Neural cell (in vitro differentiated cells): ENCODE data around the gene PRXL2A. TPM values are rescaled to one million over a fixed set of nuclear protein-coding genes. Genes with fewer than 3 reads are reported as not detected.

Experiments
- H2AFZ ChIP-seq: fragments of 200-600, 300-800 bp; sonication (generic), shearing (Covaris generic); 2 replicates; pipeline ENCODE4 v1.6.0; 2014; ENCODE audit warnings: low read depth, mild to moderate bottlenecking, antibody characterized with exemption, low read length, moderate library complexity
- H3F3A ChIP-seq: fragments of 200-600 bp; shearing (Covaris generic); 2 replicates; pipeline ENCODE4 v1.6.1; 2016; ENCODE audit warnings: mild to moderate bottlenecking, moderate library complexity, mixed read lengths, antibody characterized with exemption, low read length; ENCODE audit not compliant: insufficient read depth, poor library complexity, severe bottlenecking
- H3K27ac ChIP-seq: fragments of 200-600, 300-800 bp; sonication (generic), shearing (Covaris generic); 2 replicates; pipeline ENCODE4 v1.5.1; 2014; ENCODE audit warnings: mild to moderate bottlenecking, low read length, moderate library complexity
- H3K27me3 ChIP-seq: fragments of 300-800, 200-600 bp; sonication (generic), shearing (Covaris generic); 2 replicates; pipeline ENCODE4 v1.6.0; 2014; ENCODE audit warnings: mild to moderate bottlenecking, low read depth, low read length, moderate library complexity; ENCODE audit not compliant: insufficient read depth
- H3K36me3 ChIP-seq: fragments of 300-800, 200-600 bp; sonication (generic), shearing (Covaris generic); 2 replicates; pipeline ENCODE4 v1.5.1; 2014; ENCODE audit warnings: mild to moderate bottlenecking, antibody characterized with exemption, low read length, moderate library complexity; ENCODE audit not compliant: insufficient read depth
- H3K4me2 ChIP-seq: fragments of 300-800, 200-600 bp; sonication (generic), shearing (Covaris generic); 2 replicates; pipeline ENCODE4 v1.6.0; 2014; ENCODE audit warnings: mild to moderate bottlenecking, low read length
- H3K4me3 ChIP-seq: fragments of 300-800, 200-600 bp; sonication (generic), shearing (Covaris generic); 2 replicates; pipeline ENCODE4 v1.5.1; 2014; ENCODE audit warnings: mild to moderate bottlenecking, low read length, moderate library complexity
- H3K79me2 ChIP-seq: fragments of 200-600 bp; shearing (Covaris generic); replicated peaks from 2 replicates; pipeline ENCODE4 v1.6.0; 2014; ENCODE audit warnings: mild to moderate bottlenecking, low read length, moderate library complexity; ENCODE audit not compliant: insufficient read depth
- H3K9ac ChIP-seq: fragments of 300-800, 200-600 bp; sonication (generic), shearing (Covaris generic); 2 replicates; pipeline ENCODE4 v1.6.1; 2016; ENCODE audit warnings: mild to moderate bottlenecking, low read length, mixed read lengths
- H3K9me2 ChIP-seq: fragments of 200-600 bp; shearing (Covaris generic); 2 replicates; pipeline ENCODE4 v1.6.1; 2016; ENCODE audit warnings: mild to moderate bottlenecking, low read length, mixed read lengths; ENCODE audit not compliant: insufficient read depth
- H3K9me3 ChIP-seq: fragments of 200-600, 300-800 bp; sonication (generic), shearing (Covaris generic); 2 replicates; pipeline ENCODE4 v1.6.1; 2016; ENCODE audit warnings: mild to moderate bottlenecking, mixed run types, low read length, moderate library complexity, mixed read lengths
- H4K20me1 ChIP-seq: fragments of 200-600 bp; shearing (Covaris generic); 2 replicates; pipeline ENCODE4 v1.6.1; 2016; ENCODE audit warnings: mild to moderate bottlenecking, mixed run types; ENCODE audit not compliant: insufficient read depth
- CTCF ChIP-seq: fragments of 450-650 bp; IDR thresholded peaks from 2 replicates; pipeline ENCODE4 v1.5.1; 2014; ENCODE audit warnings: antibody characterized with exemption, mild to moderate bottlenecking, moderate library complexity; ENCODE audit not compliant: poor library complexity, severe bottlenecking
- EP300 ChIP-seq: fragments of 450-650 bp; conservative IDR thresholded peaks from 2 replicates; pipeline ENCODE4 v1.6.1; 2014; ENCODE audit warnings: antibody characterized with exemption, mild to moderate bottlenecking, moderate library complexity; ENCODE audit not compliant: poor library complexity, severe bottlenecking
- EZH2 ChIP-seq: fragments of 200-600, 300-800 bp; shearing (Covaris generic), sonication (generic); IDR thresholded peaks from 2 replicates; pipeline ENCODE4 v1.6.1; 2014; ENCODE audit warnings: antibody characterized with exemption, low read length, borderline replicate concordance, mild to moderate bottlenecking; ENCODE audit not compliant: insufficient read depth, poor library complexity, severe bottlenecking
- MXI1 ChIP-seq: fragments of 450-650 bp; conservative IDR thresholded peaks from 2 replicates; pipeline ENCODE4 v1.6.1; 2014; ENCODE audit warnings: antibody characterized with exemption, mild to moderate bottlenecking; ENCODE audit not compliant: poor library complexity, severe bottlenecking
- POLR2AphosphoS5 ChIP-seq: IDR thresholded peaks from 2 replicates; pipeline ENCODE4 v1.6.1; 2012
- RAD21 ChIP-seq: fragments of 450-650 bp; conservative IDR thresholded peaks from 2 replicates; pipeline ENCODE4 v1.6.1; 2014; ENCODE audit warnings: antibody characterized with exemption, mild to moderate bottlenecking, moderate library complexity
- REST ChIP-seq: IDR thresholded peaks from 2 replicates; pipeline ENCODE4 v1.6.1; 2012; ENCODE audit warnings: borderline replicate concordance
- SMC3 ChIP-seq: fragments of 450-650 bp; conservative IDR thresholded peaks from 2 replicates; pipeline ENCODE4 v1.6.1; 2014; ENCODE audit warnings: antibody characterized with exemption, mild to moderate bottlenecking, moderate library complexity; ENCODE audit not compliant: poor library complexity
- TAF1 ChIP-seq: IDR thresholded peaks from 2 replicates; pipeline ENCODE4 v1.6.1; 2012; ENCODE audit warnings: low read depth
- polyA plus RNA-seq: library from polyadenylated mRNA; depleted of rRNA; stranded (reverse); fragments of >200 nt; gene quantifications from 2 replicates; pipeline ENCODE4 v1.2.3, GENCODE V29; 2014

The PRXL2A gene
- polyA plus RNA-seq, 1 donor from 2014 or later: 60.5 TPM

- Histone ChIP-seq H3K9me3 (no peaks in the 10 kb centered on the region), H3K27ac (no peak overlapping the region), H2AFZ (no peak overlapping the region), H3K9me2 (no peaks in the 10 kb centered on the region), H3K27me3 (no peaks in the 10 kb centered on the region), H3F3A (no peaks in the 10 kb centered on the region), H3K79me2 (no peaks in the 10 kb centered on the region), H3K4me3 (no peak overlapping the region), H4K20me1 (no peaks in the 10 kb centered on the region), H3K4me2 (no peak overlapping the region), H3K36me3 (no peaks in the 10 kb centered on the region), H3K9ac (no peak overlapping the region)
- no peak for TF ChIP-seq REST
- TF ChIP-seq EZH2: no peak
- TF ChIP-seq RAD21: peak; percentile 59
- peak; percentile 59 for TF ChIP-seq CTCF
- peak; percentile 45 for TF ChIP-seq SMC3
- no peak for TF ChIP-seq MXI1
These were observed 25.4 kb upstream of the PRXL2A start for GRCh38 chr10:80382989-80383388.

- Histone ChIP-seq H3F3A (no peaks in the 10 kb centered on the region), H3K9ac (no peak overlapping the region), H3K79me2 (no peaks in the 10 kb centered on the region), H3K27me3 (no peaks in the 10 kb centered on the region), H2AFZ (no peak overlapping the region), H3K36me3 (no peaks in the 10 kb centered on the region), H3K27ac (no peak overlapping the region), H3K9me3 (no peaks in the 10 kb centered on the region), H3K4me3 (no peak overlapping the region), H3K4me2 (no peak overlapping the region), H4K20me1 (no peaks in the 10 kb centered on the region), H3K9me2 (no peaks in the 10 kb centered on the region)
- TF ChIP-seq RAD21 (no peak), REST (no peak), CTCF (no peak), MXI1 (no peak), TAF1 (no peak), SMC3 (no peak), EZH2 (no peak), POLR2AphosphoS5 (no peak), EP300 (no peak)
These were observed 17.6 kb upstream of the PRXL2A start for GRCh38 chr10:80390740-80391139.
